ENCODE data around the gene GLB1L2.

GLB1L2 gene

DNA sequence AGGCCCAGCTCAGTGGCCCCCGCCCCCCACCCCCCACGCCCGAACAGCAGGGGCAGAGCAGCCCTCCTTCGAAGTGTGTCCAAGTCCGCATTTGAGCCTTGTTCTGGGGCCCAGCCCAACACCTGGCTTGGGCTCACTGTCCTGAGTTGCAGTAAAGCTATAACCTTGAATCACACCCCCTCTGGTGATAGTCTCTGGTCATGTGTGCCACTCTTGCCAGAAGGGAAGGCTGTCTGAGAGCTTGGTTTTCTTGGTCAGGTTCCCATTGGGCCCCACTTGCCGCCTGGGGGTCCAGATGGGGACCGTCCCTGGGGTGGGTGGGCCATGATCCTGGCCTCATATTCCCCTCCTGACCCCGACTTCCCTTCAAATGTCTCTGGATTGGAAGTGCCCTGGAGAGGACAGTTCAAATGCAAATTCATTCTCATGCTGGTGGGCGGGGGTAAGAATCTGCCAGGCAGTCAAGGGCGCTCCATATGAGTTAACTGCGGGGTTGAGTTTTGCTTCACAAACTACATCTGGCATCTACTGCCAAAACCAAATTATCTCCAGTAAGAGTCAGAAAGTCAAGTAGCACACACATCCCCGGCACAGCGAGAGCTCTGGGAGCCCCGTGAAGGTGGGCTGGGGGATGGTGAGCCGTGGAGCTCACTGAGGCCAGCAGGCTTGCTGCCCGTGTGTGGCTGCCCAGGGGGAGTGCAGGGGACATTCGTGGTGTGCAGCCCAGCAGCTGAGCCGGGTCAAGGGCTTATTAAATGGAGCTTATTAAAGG is 44.5 kb downstream of the GLB1L2 start:
- TF ChIP-seq GATA3 (IDR thresholded peaks at IDR 0.05; ENCODE audit: low read depth, low read length), result no peak
- TF ChIP-seq GATA2 (IDR thresholded peaks at IDR 0.05; ENCODE audit: low read depth, low read length), result no peak

DNA sequence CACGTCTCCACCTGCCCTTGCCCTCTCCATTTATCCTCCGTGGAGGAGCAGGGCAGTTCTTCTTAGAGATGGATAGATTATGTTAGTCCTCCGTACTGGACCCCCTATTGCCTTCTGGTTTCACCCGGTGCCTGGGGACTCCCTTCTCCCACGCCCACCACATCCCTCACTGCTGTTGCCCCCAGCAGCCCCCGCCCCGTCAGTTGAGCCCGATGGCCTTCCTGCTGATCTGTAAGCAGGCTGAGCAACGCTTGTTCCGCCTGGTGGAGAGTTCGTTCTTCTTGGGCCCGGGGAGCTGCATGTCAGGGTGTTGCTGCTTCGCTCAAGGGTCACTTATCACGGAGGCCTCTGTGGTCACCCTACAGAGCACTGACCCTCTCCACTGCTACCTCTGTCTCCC is 46.1 kb downstream of the GLB1L2 start:
- TF ChIP-seq GATA3 (IDR thresholded peaks at IDR 0.05; ENCODE audit: low read depth, low read length) (no peak), GATA2 (IDR thresholded peaks at IDR 0.05; ENCODE audit: low read depth, low read length) (no peak)

DNA sequence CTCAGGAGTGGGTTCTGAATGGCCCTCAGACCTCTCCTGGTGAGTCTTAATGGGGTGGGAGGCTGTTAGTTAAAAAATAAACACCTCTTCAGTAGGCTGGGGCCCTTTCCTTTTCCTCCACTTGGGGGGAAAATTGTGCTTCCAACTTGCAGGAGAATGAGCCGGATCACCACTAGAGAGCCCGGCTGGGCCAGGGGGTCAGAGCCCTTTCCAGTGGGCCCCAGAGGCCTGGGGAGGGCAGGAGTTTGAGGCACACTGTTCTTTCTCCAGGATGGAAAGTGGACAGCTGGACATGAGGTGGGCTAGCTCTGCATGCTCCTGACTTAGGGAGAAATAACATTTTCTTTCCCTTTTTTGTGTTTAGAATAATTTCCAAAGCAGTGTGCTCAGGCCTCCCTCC is 47.5 kb downstream of the GLB1L2 start:
- TF ChIP-seq GATA3 (IDR thresholded peaks at IDR 0.05; ENCODE audit: low read depth, low read length) (no peak), GATA2 (IDR thresholded peaks at IDR 0.05; ENCODE audit: low read depth, low read length) (no peak)

DNA sequence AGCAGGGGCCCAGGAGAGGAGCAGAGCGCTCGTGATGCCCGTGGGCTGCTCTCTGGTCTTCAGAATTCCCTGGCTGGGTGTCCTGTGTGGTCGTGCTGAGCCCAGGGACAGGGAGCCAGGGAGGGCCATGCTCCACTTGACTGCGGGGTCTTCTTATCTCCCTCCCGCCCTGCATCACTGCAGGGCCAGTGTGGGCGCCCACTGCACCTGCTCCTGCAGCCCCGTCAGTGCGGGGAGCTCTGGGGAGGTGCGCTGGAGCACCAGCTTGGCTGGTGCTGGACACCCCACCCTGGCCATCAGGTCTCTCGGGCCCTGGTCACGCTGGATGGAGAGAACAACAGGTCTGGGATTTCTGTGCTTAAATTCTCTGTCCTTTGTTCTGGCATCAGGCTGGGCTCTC is 48.4 kb downstream of the GLB1L2 start:
- TF ChIP-seq GATA3 (IDR thresholded peaks at IDR 0.05; ENCODE audit: low read depth, low read length), result no peak
- TF ChIP-seq GATA2 (IDR thresholded peaks at IDR 0.05; ENCODE audit: low read depth, low read length), result no peak

DNA sequence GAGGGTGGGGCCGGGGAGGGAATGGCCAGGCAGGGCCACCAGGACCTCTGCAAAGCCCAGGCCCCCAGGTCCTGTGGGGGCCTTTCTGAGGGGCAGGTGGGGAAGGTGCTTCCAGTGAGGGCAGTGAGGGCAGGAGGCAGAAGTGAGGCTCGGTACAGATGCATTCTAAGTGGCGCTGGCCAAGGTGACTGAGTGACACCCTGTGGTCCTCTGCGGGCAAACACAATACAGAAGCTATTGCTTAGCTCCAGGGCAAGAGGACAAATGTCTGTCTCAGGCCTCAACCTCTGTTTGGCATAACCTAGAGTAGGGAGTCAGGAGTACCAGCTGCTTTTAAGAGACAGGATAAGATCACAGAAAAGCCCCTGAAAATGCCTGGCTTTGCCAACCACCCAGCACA is 49.0 kb downstream of the GLB1L2 start:
- TF ChIP-seq GATA3 (IDR thresholded peaks at IDR 0.05; ENCODE audit: low read depth, low read length) (no peak), GATA2 (IDR thresholded peaks at IDR 0.05; ENCODE audit: low read depth, low read length) (no peak)

DNA sequence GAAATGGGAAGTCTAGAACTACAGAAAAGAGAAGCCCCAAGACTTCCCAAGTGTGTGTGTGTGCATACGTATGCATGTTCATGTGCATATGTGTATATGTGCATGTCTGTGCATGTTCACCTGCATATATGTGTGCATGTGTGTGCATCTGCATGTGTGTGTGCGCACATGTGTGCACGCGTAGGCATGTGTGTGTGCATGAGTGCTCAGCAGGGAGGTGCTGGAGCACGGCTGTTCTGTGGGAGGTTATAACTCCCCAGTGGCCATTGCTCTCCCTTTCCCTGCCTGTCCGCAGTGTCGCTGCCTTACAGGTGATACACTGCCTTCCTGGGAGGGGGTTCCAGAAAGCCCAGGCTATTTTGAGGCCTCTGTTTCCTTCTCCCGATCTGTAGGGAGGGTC is 50.5 kb downstream of the GLB1L2 start:
- TF ChIP-seq GATA2 (IDR thresholded peaks at IDR 0.05; ENCODE audit: low read depth, low read length), result no peak
- TF ChIP-seq GATA3 (IDR thresholded peaks at IDR 0.05; ENCODE audit: low read depth, low read length), result no peak

DNA sequence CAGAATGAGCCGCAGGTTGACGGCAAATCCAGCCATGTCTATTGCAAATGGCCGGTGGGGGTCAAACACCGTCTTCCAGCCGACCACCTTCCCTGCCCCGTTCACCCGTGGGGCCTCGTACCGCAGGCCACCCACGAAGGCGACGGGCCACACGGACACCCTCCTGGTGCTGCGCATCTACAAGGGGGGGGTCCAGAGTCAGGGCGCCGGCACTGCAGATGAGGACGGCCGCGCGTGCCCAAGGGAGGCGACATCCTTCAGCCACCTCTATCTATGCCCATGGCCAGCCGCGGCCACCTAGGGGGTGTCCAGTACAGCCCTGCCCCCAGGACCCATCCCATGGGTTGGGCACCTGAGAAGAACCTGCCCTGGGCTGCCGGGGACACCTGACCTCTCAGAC is 51.0 kb downstream of the GLB1L2 start:
- no peak for TF ChIP-seq GATA2 (IDR thresholded peaks at IDR 0.05; ENCODE audit: low read depth, low read length)
- TF ChIP-seq GATA3 (IDR thresholded peaks at IDR 0.05; ENCODE audit: low read depth, low read length), result no peak

DNA sequence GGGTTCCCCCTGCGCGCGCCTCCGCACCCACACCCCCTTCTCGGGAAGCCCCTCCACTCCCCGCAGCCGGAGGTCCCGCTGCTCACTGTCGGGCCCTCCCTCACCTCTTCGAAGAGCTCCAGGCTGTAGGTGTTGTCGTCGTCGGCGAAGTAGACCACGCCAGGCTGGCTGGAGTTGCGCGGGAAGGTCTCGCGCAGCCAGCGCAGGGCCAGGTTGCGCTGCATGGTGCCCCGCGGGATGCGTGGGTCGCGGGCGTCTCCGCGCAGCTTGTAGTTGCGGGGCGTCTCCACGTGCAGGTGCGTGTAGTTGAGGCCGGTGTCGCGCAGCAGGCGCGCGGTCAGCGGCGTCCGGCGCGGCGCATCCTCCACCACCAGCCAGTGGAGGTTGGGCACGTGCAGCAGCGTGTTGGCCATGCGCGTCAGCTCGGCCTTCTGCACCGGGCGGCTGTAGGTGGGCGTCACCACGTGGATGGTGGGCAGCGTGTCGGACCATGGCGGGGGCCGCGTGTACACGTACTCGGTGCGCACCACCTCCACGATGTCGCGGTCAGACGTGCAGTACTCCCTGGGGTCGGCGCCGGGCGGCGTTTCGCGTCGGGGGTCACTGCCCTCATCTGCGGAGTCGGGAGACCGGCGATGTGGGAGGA is 51.9 kb downstream of the GLB1L2 start:
- no peak for TF ChIP-seq GATA2 (IDR thresholded peaks at IDR 0.05; ENCODE audit: low read depth, low read length)
- TF ChIP-seq GATA3 (IDR thresholded peaks at IDR 0.05; ENCODE audit: low read depth, low read length), result no peak

DNA sequence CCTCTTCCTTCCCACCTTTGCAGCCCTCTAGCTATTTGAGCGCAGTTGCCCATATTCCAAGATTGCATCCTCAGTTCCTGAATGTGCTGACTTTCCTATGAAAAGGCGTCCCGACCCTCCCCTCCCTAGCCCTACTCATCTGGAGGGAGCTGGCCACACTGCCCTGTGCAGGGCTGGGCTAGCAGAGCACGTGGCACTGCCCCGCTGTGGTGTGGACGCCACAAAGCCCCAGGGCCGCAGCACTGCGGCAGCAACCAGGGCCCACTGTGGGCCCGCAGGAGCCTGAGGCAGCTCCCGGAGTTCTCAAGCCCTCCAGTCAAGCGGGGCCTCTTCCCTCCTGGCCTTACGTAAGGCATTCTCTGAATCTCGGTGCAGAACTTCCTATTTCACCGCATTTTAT is 52.6 kb downstream of the GLB1L2 start:
- TF ChIP-seq GATA2 (IDR thresholded peaks at IDR 0.05; ENCODE audit: low read depth, low read length), result no peak
- no peak for TF ChIP-seq GATA3 (IDR thresholded peaks at IDR 0.05; ENCODE audit: low read depth, low read length)

DNA sequence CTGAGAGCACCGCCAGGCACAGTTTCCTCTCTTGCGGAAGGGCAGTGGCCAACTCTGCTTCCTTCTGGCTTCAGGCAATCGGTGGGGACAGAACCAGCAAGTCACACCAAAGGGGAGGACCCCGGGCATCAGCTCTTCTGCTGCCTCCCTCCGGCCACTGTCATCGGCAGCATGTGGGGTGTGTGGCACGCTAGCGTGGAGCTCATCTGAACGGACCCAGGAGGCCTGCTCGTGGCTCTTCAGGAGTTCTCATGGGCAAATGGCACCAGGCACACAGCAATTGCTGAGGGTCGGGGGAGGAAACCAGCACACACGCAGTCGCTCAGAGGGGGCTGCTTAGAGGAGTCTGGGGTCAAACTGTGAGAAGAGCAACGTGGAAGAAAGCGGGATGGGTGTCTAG is 53.4 kb downstream of the GLB1L2 start:
- no peak for TF ChIP-seq GATA3 (IDR thresholded peaks at IDR 0.05; ENCODE audit: low read depth, low read length)
- no peak for TF ChIP-seq GATA2 (IDR thresholded peaks at IDR 0.05; ENCODE audit: low read depth, low read length)

DNA sequence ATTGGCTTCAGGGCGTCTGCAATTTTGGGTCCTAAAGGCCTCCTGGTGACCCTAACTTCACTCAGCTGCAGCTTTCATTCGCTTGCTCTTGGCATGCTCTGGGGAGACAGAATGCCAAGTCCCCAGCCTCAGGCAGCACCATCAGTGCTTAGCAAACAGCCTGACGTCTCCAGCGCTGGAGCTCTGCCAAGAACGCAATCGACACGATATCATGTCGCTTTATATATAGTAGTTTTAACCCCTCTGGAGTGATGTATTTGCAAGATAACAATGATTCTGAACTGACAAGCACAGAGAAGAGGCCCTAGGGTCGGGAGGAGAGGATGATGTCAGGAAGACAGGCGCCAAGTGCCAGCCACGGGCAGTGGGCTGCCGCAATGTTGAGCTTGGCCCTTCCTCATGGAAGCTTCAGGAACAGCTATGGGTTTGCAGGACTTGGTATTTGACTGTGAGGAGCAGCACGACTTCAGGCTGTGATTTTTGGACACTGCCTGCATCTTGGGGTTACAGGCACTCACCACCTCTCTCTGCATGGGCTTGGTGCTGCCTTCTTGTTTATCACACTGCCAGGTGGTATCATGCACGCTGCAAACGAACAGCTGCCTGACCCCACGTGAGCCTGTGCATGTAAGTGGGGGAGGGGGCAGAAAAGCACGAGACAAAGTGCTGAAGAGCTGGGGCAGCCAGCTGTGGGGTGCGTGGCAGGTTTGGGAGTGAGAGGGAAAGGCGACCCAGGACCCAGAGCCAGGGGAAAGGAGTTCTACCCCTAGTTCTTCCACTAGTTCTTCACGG is 54.2 kb downstream of the GLB1L2 start:
- TF ChIP-seq GATA2 (IDR thresholded peaks at IDR 0.05; ENCODE audit: low read depth, low read length) (peak; percentile 74), GATA3 (IDR thresholded peaks at IDR 0.05; ENCODE audit: low read depth, low read length) (no peak)

DNA sequence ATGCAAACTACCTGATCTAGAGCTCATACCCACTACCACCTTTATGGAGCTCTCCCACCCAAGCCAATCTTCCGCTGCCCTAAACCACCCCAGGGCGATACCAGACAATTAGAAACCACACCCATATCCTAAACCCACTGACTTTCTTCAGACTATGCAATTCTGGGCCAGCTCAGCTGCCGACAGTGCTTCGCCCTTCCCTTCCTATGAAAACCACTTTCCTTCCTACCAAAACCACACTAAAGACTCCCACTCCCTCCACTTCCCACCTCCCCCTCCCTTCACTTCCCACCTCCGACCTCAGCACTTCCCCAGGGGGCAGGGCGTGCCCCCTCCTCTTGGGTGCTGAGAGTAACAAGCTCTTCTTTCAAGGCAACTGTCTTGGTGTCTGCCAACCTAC is 55.2 kb downstream of the GLB1L2 start:
- TF ChIP-seq GATA2 (IDR thresholded peaks at IDR 0.05; ENCODE audit: low read depth, low read length), result no peak
- TF ChIP-seq GATA3 (IDR thresholded peaks at IDR 0.05; ENCODE audit: low read depth, low read length), result no peak

DNA sequence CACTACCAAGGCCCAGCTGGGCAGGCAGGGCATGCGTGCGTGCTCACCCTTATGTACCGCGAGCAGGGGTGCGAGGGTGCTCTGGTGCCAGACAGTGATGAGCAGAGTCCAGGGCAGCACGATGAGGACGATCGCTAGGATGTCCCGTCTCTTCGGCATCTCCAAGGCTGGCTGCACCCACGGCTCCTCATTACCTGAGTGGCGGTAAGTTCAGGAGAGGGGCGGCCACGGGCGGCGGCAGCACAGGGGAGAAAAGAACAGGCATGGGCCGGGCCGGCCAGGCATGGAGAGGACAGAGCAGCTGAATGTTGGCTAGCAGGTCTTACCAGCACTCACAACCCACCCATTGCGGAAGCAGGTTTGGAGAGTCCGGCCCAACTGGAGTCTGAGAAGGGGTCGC is 55.7 kb downstream of the GLB1L2 start:
- TF ChIP-seq GATA2 (IDR thresholded peaks at IDR 0.05; ENCODE audit: low read depth, low read length) (no peak), GATA3 (IDR thresholded peaks at IDR 0.05; ENCODE audit: low read depth, low read length) (no peak)

DNA sequence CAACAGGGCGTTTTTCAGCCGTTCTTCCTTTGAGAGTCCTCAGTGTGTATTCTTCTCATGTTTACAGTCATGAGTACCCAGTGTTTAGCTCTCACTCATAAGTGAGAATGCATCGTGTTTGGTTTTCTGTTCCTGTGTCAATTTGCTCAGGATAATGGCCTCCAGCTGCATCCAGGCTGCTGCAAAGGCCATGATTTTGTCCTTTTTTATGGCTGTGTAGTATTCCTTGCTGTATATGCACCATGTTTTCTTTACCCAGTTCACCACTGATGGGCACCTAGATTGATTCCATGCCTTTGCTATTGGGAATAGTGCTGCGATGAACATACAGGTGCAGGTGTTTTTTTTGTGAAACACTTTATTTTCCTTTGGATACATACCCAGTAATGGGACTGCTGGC is 56.8 kb downstream of the GLB1L2 start:
- TF ChIP-seq GATA2 (IDR thresholded peaks at IDR 0.05; ENCODE audit: low read depth, low read length) (no peak), GATA3 (IDR thresholded peaks at IDR 0.05; ENCODE audit: low read depth, low read length) (no peak)
